Transverse colon (tissue), 4 donors: ENCODE data around the gene MIP. TPM values are rescaled to one million over a fixed set of nuclear protein-coding genes. Genes with fewer than 3 reads are reported as not detected.

Experiments used
- DNase-seq: peaks from one replicate; pipeline ENCODE4 v3.0.0-alpha.2; 2019
- H3K27ac ChIP-seq, 4 donors: fragments of 200-600 bp; sonication (generic); 2 replicates each; pipeline ENCODE4 v1.5.1; 2016 to 2018; ENCODE audit warnings: inconsistent platforms in 4 of 4
- H3K27me3 ChIP-seq: fragments of 200-600 bp; sonication (generic); 2 replicates; pipeline ENCODE4 v1.5.1; 2017; ENCODE audit warnings: inconsistent platforms
- H3K36me3 ChIP-seq, 4 donors: fragments of 200-600 bp; sonication (generic); 2 replicates each; pipeline ENCODE4 v1.5.1; 2017 to 2019; ENCODE audit warnings: inconsistent platforms in 4 of 4
- H3K4me1 ChIP-seq, 4 donors: fragments of 200-600 bp; sonication (generic); 2 replicates each; pipeline ENCODE4 v1.5.1; 2017 to 2020; ENCODE audit warnings: inconsistent platforms in 4 of 4
- H3K4me3 ChIP-seq, 4 donors: fragments of 200-600 bp; sonication (generic); 1 replicate in 1 of 4; 2 replicates in 3 of 4; pipeline versions ENCODE4 v1.5.1 to v1.6.1; 2017 to 2019; ENCODE audit warnings: inconsistent platforms in 4 of 4
- H3K9me3 ChIP-seq, 2 donors: fragments of 200-600 bp; sonication (generic); 2 replicates each; pipeline ENCODE4 v1.5.1; 2017 to 2019; ENCODE audit warnings: inconsistent platforms in 2 of 2
- EP300 ChIP-seq: sonication (generic); formaldehyde crosslinking; IDR thresholded peaks from one replicate; pipeline ENCODE4 v1.6.1; 2017; ENCODE audit warnings: antibody characterized with exemption, low read depth
- POLR2A ChIP-seq: fragments of 450-650 bp; IDR thresholded peaks from one replicate; pipeline ENCODE4 v1.6.1; 2016; ENCODE audit warnings: antibody characterized with exemption, mild to moderate bottlenecking, moderate library complexity
- POLR2AphosphoS5 ChIP-seq, 3 donors: sonication (generic); formaldehyde crosslinking; IDR thresholded peaks; one replicate each; pipeline ENCODE4 v1.6.1; 2016; ENCODE audit warnings: antibody characterized with exemption in 3 of 3
- WGBS, 2 donors: methylation state at CpG; one replicate each; pipeline ENCODE4 v1.1.5; 2018; ENCODE audit warnings: low coverage in 1 of 2; 5-methylcytosine and 5-hydroxymethylcytosine counted together
- in situ Hi-C, 4 donors: fragments of 200-750 bp; cut with MboI; loops; one replicate each; pipeline versions ENCODE4 v1.15.0 to v1.15.1; 2017; ENCODE audit warnings: low sequenced_read_pairs in 3 of 4, low pct_ligation_motif_present in 1 of 4, low pct_unique_long_range_greater_than_20kb in 1 of 4
- intact Hi-C: fragments of 100-400 bp; cut with DNase I; formaldehyde crosslinking; loops from one replicate; pipeline ENCODE4 v1.15.1; 2023; ENCODE audit warnings: low total_unique reads
- total RNA-seq, 4 donors: library from RNA; depleted of rRNA; stranded (reverse); fragments of >200 nt; gene quantifications; one replicate each; pipeline ENCODE4 v1.1.0, GENCODE V29; 2016
- TF ChIP-seq, protein P1 (sequence below), 5 experiments: fragments of 200-600 bp in 3 of 5; fragments of 450-650 bp in 2 of 5; sonication (generic) in 3 of 5; IDR thresholded peaks; 1 replicate in 2 of 5; 2 replicates in 3 of 5; pipeline ENCODE4 v1.5.1; 2016 to 2017; ENCODE audit warnings: antibody characterized with exemption in 5 of 5, inconsistent platforms in 3 of 5, mild to moderate bottlenecking in 2 of 5, moderate library complexity in 1 of 5

The MIP gene
- total RNA-seq, 4 donors from 2014 or later: not detected

GRCh38 chr12:56490360-56490759 is 35.9 kb upstream of the MIP start:
- Histone ChIP-seq H3K27me3 (peaks cover 40% of the 10 kb centered on the region), H3K4me3 (no peak overlapping the region), H3K36me3 (no peaks in the 10 kb centered on the region), H3K27ac (no peak overlapping the region), H3K4me1 (peaks cover 0 to 18% (median 16%) of the 10 kb centered on the region in 4 donors), H3K9me3 (no peaks in the 10 kb centered on the region)
- TF ChIP-seq, protein P1, sequence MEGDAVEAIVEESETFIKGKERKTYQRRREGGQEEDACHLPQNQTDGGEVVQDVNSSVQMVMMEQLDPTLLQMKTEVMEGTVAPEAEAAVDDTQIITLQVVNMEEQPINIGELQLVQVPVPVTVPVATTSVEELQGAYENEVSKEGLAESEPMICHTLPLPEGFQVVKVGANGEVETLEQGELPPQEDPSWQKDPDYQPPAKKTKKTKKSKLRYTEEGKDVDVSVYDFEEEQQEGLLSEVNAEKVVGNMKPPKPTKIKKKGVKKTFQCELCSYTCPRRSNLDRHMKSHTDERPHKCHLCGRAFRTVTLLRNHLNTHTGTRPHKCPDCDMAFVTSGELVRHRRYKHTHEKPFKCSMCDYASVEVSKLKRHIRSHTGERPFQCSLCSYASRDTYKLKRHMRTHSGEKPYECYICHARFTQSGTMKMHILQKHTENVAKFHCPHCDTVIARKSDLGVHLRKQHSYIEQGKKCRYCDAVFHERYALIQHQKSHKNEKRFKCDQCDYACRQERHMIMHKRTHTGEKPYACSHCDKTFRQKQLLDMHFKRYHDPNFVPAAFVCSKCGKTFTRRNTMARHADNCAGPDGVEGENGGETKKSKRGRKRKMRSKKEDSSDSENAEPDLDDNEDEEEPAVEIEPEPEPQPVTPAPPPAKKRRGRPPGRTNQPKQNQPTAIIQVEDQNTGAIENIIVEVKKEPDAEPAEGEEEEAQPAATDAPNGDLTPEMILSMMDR (IDR thresholded peaks at IDR 0.05): no peak
- TF ChIP-seq EP300: no peak
- TF ChIP-seq POLR2A: no peak
- no peak for TF ChIP-seq POLR2AphosphoS5 (IDR thresholded peaks at IDR 0.05)
- in situ Hi-C loops: no loop called here
- DNase-seq: no peak
- intact Hi-C loops: no loop called here

DNA sequence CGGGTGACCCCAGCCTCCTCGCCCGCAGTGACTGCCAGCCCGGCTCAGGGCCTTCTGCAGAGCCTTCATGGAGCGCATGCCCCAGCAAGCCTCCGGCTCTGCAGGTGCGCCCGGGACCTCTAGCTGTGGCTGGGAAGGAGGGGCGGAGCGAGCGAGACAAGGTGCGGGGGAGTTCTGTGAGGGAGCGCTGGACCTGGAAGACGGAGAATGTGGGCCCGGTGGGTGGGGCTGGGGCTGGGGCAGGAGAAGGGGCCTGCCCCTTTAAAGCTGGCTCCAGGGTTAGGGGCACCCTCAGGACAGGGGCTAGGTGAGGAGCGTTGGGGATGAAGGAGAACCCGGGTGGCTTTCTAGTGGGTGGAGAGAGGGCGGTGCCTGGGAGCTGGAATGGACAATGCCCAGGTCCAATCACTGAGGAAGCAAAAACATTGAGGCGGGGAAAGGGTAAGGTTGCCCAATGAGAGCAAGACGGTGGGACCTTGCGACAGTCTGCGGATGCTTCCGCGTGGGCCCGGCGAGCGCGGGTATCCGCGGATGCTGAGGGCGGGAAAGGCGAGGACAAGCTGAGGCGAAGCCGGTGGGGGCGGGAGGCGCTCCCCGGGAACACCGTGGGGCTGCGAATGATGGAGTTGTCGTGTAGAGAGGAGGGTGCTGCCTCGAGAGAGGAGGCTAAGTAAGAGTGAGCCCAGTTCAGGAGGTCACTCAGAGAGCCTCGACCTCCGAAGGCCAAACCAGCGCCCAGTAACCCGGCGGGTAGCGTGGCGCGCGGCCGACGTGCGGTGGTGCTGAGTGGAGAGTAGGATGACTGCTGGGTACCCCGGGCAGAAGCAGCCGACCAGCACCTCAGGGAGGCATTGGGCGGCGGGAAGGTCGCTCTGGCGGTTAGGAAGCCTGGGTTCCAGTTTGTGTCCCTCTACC is 33.8 kb upstream of the MIP start, which contains the start of gene GLS2:
GLS2 (minus strand) TSS at position 121 of the 915 bp plus-strand sequence; CDS start at position 78, 43 bp downstream.
- intact Hi-C loops: no loop called here
- peak; percentile 80 for DNase-seq
- H3K27ac ChIP-seq: peak within 1 kb of the TSS in 3 of 4 donors; percentile 32 to 56 (median 45)
- H3K4me1 ChIP-seq: peaks cover 0 to 18% (median 16%) of the 10 kb centered on the region in 4 donors
- no peaks in the 10 kb centered on the region for H3K36me3 ChIP-seq
- 16 to 32% methylated on average over 21 to 58 of the region's 59 CpGs for whole genome bisulfite sequencing, 2 donors
- in situ Hi-C loops: no loop called here
- TF ChIP-seq POLR2AphosphoS5 (IDR thresholded peaks at IDR 0.05): no peak
- no peak for TF ChIP-seq EP300
- TF ChIP-seq, protein P1 (IDR thresholded peaks at IDR 0.05): no peak
- no peak for TF ChIP-seq POLR2A
- H3K27me3 ChIP-seq: peaks cover 40% of the 10 kb centered on the region
- no peaks in the 10 kb centered on the region for H3K9me3 ChIP-seq
- peak within 1 kb of the TSS; percentile 43 to 76 (median 61) for H3K4me3 ChIP-seq

DNA sequence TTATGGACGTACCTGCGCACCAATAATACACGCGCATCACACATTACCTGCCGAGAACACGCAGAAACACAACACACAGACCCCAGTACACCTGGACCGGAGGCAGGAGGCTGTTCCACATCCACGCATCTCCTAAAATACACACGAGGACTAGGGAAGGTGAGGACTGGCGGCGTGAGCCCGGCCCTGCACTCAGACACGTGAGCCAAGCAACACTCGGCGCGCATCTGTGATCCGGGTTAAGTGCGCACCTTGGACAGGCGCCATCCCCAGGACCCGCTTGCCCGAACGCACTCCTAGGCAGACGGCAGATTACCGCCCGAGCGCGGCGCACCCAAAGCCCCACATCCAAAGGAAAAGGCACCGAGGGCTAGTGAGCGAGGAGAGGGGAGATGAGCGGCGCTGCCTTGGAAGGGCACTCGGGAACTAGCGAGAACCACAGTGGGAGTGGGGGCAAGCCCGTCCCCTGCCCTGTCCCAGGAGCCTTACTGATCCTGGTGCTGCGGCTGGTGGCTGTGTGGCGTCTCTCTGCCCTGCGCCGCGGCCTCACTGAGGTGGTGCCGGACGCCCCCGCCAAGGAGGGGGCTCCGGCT is 33.1 kb upstream of the MIP start:
- Histone ChIP-seq H3K27ac (peak overlapping the region in 3 of 4 donors; percentile 32 to 56 (median 45)), H3K27me3 (peaks cover 37% of the 10 kb centered on the region), H3K9me3 (no peaks in the 10 kb centered on the region), H3K36me3 (no peaks in the 10 kb centered on the region), H3K4me3 (peak overlapping the region; percentile 43 to 76 (median 61)), H3K4me1 (peaks cover 0 to 18% (median 16%) of the 10 kb centered on the region in 4 donors)
- DNase-seq: peak; percentile 52
- WGBS, 2 donors: 4% methylated on average over 41 of the region's 44 CpGs; no CpG with 5 or more reads in 1 of the 2 donors
- intact Hi-C loops: no loop called here
- no peak for TF ChIP-seq POLR2A
- in situ Hi-C loops: no loop called here

DNA sequence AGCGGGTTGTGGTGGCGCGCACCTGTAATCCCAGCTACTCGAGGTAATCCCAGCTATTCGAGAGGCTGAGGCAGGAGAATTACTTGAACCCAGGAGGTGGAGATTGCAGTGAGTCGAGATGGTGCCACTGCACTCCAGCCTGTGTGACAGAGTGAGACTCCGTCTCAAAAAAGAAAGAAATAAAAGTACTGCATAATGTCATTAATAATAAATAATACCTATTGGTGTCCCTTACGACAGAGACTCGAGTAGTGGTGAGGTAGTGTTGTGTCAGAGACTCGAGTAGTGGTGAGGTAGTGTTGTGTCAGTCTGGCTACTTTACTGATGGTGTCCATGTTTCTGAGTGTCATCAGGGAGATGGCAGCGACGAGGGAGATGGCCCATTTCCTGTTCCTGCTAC is 32.2 kb upstream of the MIP start:
- no peak overlapping the region for H3K4me3 ChIP-seq
- TF ChIP-seq POLR2AphosphoS5 (IDR thresholded peaks at IDR 0.05) (no peak), EP300 (no peak), POLR2A (no peak)
- TF ChIP-seq, protein P1 (IDR thresholded peaks at IDR 0.05): no peak
- in situ Hi-C loops: no loop called here
- H3K36me3 ChIP-seq: no peaks in the 10 kb centered on the region
- DNase-seq: no peak
- no peaks in the 10 kb centered on the region for H3K9me3 ChIP-seq
- peaks cover 31% of the 10 kb centered on the region for H3K27me3 ChIP-seq
- 88 to 100% methylated on average over 1 to 12 of the region's 12 CpGs for WGBS, 2 donors
- no peak overlapping the region for H3K27ac ChIP-seq
- intact Hi-C loops: no loop called here
- H3K4me1 ChIP-seq: peaks cover 0 to 18% (median 16%) of the 10 kb centered on the region in 4 donors
